ENCODE measurements around the gene CD209.
"Not testable (repeated sequence)": the region's sequence is repeated elsewhere in the genome, so short reads cannot be mapped to it uniquely, and the experiment has no call there.

The CD209 gene

DNA sequence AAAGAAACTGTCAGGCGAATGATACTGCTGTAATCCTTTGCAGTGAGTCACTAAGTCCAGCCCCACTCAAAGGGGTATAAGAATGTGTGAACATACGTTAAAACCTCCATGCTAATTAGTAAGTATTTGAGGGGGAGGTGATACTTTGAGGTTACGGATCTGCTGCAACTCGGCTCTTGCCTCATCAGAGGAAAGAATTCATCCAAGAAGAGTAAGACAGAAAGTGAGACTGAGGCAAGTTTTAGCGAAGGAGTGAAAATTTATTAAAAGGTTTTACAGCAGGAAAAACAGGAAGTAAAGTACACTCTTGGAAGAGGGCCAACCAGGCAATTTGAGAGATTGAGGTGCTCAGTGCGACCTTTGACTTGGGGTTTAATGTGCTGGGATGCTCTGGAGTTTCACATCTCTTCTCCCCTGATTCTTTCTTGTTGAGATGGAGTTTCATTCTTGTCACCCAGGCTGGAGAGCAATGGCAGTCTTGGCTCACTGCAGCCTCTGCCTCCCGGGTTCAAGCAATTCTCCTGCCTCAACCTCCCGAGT, 25.5 kb upstream of the CD209 start:
- intact Hi-C loops (cut with DNase I) = no loop called here
- DNase-seq = no peak

- intact Hi-C loops (cut with DNase I) = no loop called here
- no peak for DNase-seq
Observed at GRCh38 chr19:7771072-7771471, 23.7 kb upstream of the CD209 start.

DNA sequence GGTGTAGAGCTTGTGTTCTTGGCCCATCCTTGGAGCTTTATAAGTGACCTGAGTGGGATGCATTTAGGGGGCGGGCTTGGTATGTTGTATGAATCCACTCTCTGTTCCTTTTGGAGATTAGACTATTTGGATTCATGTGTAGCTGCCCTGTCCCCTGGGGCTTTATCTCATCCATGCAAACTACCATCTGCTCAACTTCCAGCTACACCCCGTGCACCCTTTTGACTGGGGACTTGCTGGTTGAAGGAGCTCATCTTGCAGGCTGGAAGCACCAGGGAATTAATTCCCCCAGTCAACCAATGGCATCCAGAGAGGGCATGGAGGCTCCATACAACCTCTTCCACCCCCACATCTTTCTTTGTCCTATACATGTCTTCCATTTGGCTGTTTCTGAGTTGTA, 21.8 kb upstream of the CD209 start:
- intact Hi-C loops (cut with DNase I) = no loop called here
- no peak for DNase-seq

GRCh38 chr19:7767487-7767886, 20.2 kb upstream of the CD209 start:
- intact Hi-C loops (cut with DNase I) = no loop called here
- DNase-seq = no peak

DNA sequence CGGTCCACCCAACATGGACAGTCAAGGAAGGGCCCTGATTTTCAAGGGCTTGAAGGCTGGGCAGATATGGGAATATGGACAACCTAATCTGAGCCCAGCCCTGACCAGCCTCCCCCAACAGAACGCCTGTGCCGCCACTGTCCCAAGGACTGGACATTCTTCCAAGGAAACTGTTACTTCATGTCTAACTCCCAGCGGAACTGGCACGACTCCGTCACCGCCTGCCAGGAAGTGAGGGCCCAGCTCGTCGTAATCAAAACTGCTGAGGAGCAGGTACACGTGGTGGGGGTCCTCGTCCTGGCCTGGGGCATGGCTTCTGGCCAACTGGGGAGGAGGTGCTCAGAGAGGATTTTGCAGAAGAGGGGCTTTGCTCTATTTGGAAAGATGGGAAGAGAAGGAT, 19.2 kb upstream of the CD209 start:
- intact Hi-C loops (cut with DNase I) = no loop called here
- DNase-seq = no peak

- DNase-seq; intact Hi-C loops (cut with DNase I): not testable (repeated sequence)
Observed at GRCh38 chr19:7765043-7765442, 17.7 kb upstream of the CD209 start.

DNA sequence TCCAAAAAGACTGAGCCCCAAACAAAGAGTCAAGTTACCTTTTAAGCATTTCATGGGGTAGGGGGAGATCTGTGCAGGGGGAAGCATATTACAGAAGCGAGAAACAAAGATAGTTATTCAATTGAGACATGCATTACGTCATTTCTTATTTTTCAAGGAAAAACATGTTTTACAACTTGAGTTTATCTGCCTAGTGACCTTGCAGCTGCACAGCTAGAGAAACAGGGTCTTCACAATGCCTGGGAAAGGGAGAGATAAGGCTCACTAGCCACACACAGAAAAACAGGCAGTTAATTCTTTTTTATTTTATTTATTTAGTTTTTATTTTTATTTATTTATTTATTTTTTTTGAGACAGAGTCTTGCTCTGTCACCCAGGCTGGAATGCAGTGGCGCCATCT, 16.8 kb upstream of the CD209 start:
- intact Hi-C loops (cut with DNase I) = not testable (repeated sequence)

GRCh38 chr19:7763696-7764095, 16.4 kb upstream of the CD209 start:
- no peak for DNase-seq
- intact Hi-C loops (cut with DNase I) = no loop called here

More for the DNA sequence above, 16.8 kb upstream of the CD209 start:
- not testable (repeated sequence) for DNase-seq

DNA sequence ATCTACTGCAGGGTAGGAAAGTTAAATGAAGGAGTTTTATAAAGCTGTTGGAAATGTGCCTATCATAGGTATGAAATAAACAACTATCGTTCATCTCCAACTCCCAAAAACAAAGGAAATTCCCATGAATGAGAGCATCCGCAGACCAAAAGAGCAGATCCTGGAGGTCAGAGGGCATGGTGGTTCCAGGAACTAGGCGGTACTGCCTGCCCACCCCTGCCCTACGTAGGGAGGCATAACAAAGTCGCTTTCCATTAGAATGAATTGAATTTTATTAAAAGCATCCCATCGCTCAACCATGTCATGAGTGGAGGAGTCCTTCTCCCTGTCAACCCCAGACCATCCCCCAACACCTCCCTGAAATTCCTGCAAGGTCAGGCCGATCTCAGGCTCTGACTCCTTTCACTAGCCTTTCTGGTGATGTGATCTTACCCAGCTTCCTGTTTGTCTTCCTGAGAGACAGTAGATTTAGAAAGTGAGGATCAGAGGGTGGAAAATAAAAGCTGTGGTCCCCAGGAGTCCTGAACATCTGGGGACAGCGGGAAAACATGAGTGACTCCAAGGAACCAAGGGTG, 15.5 kb upstream of the CD209 start, which contains the start of gene CLEC4M:
TSS of gene CLEC4M (plus strand) at position 525 of the 575 bp plus-strand sequence. CDS start at position 549, 24 bp downstream.
- no peak for DNase-seq
- intact Hi-C loops (cut with DNase I) = no loop called here

DNA sequence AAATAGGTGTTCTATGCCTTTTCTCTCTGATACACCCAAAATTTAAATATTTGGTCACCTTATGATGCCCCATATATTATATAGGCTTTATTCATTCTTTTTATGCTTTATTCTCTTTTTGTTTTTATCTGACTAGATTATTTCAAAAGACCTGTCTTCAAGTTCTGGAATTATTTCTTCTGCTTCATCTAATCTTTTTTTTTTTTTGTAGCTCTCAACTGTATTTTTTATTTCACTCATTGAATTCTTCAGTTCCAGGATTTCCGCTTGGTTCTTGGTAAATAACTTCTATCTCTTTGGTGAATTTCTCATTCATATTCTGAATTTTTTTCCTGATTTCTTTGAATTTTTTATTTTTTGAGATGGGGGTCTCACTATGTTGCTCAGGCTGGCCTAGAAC, 11.8 kb upstream of the CD209 start:
- intact Hi-C loops (cut with DNase I) = no loop called here
- DNase-seq = no peak

DNA sequence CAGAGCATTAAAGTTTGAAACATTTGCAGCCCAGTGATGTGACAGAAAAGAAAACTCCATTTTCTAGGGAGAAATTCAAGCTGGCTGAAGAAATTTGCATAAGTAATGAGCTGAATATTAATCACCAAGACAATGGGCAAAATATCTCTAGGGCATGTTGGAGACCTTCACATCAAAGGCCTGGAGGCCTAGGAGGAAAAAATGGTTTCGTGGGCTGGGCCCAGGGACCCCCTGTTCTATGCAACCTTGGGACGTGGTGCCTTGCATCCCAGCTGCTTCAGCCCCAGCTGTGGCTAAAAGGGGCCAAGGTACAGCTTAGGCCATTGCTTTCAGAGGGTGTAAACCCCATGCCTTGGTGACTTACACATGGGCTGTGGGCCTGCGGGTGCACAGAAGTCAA, 10.0 kb upstream of the CD209 start:
- intact Hi-C loops (cut with DNase I) = no loop called here
- no peak for DNase-seq

DNA sequence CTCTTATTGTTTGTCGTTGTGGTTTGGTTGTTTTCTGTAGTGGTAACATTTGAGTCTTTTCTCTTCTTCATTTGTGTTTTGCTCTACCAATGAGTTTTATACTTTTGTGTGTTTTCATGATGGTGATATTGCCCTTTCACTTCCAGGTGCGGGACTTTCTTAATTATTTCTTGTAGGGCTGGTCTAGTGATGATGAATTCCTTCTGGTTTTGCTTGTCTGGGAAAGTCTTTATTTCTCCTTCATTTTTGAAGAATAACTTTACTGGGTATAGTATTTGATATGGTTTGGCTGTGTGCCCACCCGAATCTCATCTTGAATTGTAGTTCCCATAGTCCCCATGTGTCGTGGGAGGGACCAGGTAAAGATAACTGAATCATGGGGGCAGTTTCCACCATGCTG, 8.9 kb upstream of the CD209 start:
- intact Hi-C loops (cut with DNase I) = no loop called here
- no peak for DNase-seq

DNA sequence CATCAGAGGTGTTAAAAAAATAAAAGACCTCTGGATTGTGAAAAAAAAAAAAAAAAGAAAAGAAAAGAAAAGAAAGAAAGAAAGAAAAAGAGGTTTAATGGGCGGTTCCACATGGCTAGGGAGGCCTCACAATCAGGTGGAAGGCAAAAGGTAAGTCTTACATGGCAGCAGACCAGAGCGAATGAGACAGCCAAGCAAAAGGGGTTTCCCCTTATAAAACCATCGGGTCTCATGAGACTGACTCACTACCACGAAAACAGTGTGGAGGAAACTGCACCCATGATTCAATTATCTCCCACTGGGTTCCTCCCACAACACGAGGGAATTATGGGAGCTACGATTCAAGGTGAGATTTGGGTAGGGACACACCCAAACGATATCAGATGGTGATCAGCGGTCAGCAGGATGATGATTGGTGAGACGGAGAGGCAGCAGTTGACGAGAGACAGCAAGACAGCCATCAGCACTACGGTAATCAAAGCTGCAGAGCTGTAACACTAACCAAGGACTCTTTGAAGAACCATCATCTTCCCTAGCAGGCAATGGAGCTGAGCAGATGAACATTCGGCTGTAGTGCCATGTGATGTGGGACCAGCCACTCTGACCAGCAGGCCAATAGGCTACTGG, 3.9 kb upstream of the CD209 start:
- intact Hi-C loops (cut with DNase I) = no loop called here
- no peak for DNase-seq

- no peak for DNase-seq
- intact Hi-C loops (cut with DNase I) = no loop called here
Observed at GRCh38 chr19:7748756-7749155, 1.4 kb upstream of the CD209 start.

GRCh38 chr19:7748171-7748570, 837 bp upstream of the CD209 start:
- intact Hi-C loops (cut with DNase I) = no loop called here
- no peak for DNase-seq

GRCh38 chr19:7746306-7746705, 1.0 kb downstream of the CD209 start:
- DNase-seq; intact Hi-C loops (cut with DNase I): not testable (repeated sequence)

GRCh38 chr19:7744871-7745650, 2.3 kb downstream of the CD209 start:
- DNase-seq = no peak
- intact Hi-C loops (cut with DNase I) = no loop called here

- no peak for DNase-seq
- intact Hi-C loops (cut with DNase I) = no loop called here
Observed at GRCh38 chr19:7744199-7744786, 3.0 kb downstream of the CD209 start.

GRCh38 chr19:7743425-7743841, 3.9 kb downstream of the CD209 start:
- DNase-seq = no peak
- intact Hi-C loops (cut with DNase I) = no loop called here

DNA sequence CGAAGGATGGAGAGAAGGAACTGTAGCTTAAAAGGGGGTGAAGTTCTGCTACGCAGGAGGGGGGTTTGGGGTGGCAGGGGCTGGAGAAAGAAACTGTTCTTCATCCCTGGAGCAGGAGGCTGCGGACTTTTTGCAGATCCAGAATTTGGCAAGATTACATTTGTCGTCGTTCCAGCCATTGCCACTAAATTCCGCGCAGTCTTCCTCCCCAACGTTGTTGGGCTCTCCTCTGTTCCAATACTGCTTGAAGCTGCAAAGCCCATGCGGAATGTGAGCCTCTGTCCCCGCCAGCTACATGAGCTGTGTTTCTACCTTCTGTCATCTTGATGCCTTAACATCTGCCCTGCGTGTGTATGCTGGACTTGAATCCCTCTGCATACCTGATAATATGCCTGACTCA, 4.3 kb downstream of the CD209 start:
- intact Hi-C loops (cut with DNase I) = no loop called here
- DNase-seq = no peak
